ELF-1 (cell line): Measurements from ENCODE around the gene ARHGAP10.

Experiments
- DNase-seq: peaks from one replicate; pipeline ENCODE4 v3.0.0-alpha.2; 2016; ENCODE audit warnings: low read depth, low spot score

Gene ARHGAP10

GRCh38 chr4:148030193-148030873 is 298.4 kb downstream of the ARHGAP10 start:
- no peak for DNase-seq

- DNase-seq = no peak
Observed at GRCh38 chr4:148034813-148035212, 302.9 kb downstream of the ARHGAP10 start.

DNA sequence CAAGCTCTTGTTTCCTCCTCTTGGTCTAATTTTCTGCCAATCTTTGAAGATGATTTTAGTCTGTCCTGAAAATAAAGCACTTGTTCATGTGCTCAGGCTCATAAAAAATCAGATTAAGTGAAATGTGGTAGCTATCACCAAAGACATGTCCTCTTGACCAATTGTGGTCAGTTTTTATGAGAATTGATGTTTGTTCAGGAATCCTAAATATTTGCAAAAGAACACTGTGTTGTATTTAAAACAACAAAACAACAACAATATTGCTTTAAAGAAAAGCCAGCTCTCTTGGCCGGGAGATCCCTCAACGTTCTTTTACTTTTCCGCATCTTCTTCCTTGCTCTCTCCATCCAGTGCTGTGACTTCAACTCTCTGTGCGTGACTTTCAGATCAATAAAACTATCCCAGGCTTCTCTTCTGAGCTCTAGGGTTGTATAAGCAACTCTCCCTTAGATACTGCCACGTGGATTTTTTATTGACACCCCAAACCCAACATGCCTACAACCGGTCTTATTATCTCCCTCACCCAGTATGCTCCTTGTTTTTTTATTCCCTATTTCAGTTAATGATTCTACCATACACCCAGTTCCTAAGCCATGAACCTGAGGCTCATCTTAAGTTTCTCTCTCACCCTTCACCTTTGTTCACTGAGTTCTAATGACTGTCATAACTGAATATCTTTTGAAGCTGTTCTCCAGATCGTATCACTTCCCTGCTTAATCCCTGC is 309.9 kb downstream of the ARHGAP10 start:
- no peak for DNase-seq

- DNase-seq = no peak
Observed at GRCh38 chr4:148044089-148044911, 312.4 kb downstream of the ARHGAP10 start.

GRCh38 chr4:148044912-148045352 is 313.0 kb downstream of the ARHGAP10 start:
- DNase-seq = no peak

DNA sequence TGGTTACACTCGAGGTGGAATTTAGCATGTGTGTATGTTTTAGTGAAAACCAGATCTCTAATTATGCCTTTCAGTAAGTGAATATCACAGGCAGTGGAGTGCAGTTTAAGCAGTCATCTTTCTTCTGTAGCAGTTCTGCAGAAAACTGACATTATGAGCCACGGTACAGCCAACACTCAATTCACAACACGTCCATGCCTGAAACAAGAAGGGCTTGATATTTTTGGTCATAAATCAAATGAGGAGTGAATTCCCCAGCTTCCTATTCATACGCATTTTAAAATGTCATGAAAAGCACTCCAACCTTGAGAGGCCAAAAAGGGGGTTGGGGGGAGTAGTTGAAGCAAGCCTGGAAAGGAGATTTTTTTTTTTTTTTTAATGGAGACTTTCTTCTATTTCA is 316.7 kb downstream of the ARHGAP10 start:
- no peak for DNase-seq

DNA sequence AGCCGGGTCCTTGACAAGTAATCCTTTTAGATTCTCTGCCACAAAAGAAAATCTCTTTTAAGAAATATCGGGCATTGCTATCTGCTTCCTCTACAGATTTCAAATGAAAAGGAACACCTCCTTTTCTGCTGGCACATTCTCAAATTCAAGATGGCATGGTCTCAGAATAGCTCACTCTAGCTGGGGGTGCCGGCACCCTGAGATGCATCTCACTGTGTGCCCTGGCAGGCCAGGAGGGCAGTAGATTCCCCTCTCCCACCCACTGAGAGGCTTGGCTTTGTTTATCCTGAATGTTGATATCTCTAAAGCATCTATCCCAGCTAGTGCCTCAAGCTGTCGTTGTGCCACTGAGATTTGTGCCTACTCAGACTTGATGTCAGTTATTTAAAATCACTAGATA is 319.5 kb downstream of the ARHGAP10 start:
- DNase-seq = no peak

DNA sequence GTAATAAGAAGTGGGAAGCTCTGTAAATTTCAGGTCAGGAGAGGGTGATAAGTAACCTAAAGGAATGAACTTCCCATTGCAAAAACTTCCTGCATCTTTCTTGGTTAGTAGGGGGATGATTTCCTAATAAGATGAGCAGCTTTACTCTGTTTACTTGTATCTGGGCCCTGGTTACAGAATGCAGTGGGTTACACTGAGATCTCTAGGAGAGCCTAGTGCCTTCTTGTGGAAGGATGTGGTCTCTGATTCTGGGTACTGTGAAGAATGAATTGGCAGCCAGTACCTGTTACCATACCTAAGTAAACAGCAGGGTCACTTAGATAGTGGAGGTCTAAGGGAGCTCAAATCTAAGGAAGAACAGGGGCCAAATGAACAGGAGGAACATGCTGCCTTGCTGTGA is 320.6 kb downstream of the ARHGAP10 start:
- DNase-seq = no peak

- no peak for DNase-seq
Observed at GRCh38 chr4:148053298-148054003, 321.6 kb downstream of the ARHGAP10 start.

DNA sequence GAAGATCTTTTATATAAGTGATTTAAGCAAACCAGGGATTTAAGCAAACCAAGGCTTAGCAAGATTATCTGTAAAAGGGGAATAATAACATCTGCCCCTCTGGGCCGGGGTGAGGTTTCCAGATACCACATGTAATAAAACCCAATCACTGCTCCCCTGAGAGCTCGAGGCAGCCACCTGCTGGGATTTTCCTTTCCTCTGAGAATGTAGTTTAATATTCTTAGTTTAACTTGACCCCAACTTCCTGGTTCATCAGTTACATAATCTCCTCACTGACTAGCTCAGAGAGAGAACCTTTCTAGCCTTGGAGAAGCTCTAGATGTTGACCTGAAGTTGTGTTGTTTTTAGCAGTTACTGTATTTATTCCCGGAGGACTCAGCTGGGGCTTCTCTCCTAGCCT is 322.4 kb downstream of the ARHGAP10 start:
- DNase-seq = no peak

DNA sequence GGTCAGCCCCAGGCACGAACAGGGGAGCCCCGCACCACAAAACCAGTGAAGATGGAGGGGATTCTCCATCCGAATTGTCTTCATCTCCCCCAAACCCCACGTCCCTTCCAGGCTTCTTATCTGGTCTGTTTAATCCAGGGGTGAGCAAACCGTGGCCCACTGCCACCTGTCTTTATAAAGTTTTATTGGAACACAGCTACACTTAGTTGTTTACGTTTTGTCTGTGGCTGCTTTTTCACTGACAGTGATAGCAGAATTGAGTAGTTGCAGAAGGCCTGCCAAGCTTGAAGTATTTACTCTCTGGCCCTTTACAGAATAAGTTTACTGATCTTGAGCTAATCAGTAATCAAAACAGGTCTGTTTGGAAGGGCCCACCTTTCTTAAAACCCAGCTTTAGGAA is 324.0 kb downstream of the ARHGAP10 start:
- DNase-seq = no peak

DNA sequence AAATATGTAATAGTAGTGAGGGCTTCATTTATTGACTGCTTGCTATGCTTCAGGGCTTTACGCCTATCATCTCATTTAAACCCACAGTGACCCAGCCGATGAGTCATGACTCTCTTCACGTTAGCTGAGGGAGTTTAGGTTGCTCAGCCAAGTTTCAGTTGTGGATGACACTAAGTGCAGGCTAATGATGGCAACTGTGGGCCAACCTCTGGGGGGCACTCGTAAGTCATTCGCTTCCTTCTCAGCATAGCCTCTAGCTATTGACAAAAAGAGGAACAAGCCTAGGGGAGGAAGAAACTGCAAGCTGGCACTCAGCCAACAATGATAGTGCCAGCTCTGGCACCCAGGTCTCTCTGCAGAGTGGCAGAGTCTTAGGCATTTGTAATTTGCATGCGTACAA is 325.0 kb downstream of the ARHGAP10 start:
- DNase-seq = peak; percentile 34

GRCh38 chr4:148057516-148057915 is 325.6 kb downstream of the ARHGAP10 start:
- no peak for DNase-seq

DNA sequence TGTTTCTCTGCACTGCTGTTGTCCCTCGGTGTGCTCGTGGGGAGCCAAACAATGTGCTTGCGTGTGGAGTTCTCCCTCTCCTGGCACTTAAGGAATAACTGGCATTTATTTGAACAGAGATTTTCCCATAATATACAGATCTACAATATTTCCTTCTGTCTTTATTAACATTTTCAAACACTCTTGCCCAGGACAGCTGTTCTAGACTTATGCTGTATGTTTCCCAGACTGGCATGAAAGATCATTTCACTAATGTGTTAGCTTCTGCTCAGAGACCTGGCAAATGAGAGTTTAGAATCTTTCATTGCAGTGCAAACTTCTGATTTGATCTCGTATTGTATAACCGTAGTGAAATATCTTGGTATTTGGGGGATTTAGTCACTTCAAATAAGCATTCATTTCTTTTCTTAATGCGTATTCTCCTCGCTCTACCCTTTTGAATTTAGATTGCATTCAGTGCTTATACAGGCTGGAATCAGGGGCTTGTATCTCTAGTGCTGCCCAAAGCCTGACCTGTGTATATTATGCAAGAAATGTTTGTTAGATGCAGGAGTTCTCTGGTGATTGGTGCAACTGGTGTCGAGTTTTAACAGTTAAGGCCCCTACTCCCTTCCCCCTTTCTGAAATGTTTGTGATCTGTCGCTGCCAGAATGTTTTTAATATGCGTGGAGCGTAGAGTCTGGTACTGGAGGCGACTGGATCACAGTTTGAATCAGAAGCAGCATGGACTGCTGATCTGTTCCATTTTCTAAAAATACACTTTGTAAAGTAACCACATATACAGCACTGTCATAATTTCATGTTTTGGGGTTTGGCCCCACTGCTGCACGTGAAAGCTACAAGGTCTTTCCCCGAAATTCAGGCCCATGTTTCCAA is 326.3 kb downstream of the ARHGAP10 start:
- no peak for DNase-seq

DNA sequence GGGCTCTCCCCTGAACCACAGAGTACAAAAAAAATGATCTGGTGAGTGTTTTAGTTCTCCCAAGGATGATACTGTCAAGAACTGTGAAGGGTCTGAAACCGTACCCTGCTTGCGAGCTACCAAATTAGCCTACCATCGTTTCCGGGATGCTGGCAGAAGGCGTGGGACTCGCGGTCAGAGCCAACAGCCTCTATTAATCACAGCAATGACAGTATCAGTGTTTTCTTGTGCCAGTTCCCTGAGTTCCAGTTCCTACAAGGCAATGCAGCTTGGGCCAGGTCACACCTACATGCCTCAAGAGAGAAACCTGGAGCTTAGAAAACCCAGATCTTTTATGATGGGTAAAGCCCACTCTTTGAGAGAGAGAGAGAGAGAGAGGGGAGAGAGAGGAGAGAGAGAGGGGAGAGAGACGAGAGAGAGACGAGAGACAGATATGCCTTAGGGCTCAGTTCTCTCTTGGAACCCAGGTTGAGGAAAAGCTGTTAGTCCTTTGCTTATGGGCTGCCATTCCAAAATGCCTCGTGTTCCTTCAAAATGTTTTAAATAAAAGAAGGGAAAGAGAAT is 327.8 kb downstream of the ARHGAP10 start:
- DNase-seq = no peak

GRCh38 chr4:148060264-148061140 is 328.6 kb downstream of the ARHGAP10 start:
- DNase-seq = no peak

DNA sequence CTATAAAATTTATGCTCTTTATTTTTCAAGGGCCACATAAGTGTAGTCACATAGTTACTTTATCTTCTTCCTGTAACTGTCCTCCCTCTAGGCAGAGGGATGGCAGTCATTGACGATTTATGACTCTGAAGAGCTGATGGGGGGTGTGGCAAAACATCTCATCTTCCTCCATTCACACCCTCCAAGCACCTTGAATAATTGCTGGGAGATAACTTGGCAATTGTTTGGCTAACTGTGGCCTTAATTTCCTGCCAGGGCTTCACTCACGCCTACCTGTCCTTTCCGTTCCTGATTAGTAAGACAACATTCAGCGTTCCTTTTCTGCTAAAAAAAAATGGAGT is 329.2 kb downstream of the ARHGAP10 start:
- DNase-seq = peak; percentile 23

DNA sequence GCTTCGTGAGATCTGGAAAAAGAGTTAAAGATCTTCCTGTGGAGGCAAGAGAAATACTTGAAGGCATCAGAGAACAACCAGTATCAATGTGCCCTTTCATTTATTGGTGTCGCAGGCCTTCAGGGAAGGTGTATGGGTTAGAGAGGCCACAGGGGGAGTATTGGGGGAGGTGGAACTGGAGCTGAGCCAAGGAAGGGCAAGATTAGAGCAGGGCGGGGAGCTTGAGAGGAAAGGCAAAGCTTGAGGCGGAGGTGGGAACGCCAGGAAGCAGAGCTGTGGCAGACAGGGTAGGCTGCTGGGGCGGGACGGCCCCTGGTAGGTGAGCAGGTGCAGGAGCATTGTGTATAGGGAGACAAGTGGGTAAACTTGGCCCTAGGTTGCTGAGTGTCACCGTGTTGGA is 329.9 kb downstream of the ARHGAP10 start:
- no peak for DNase-seq

- no peak for DNase-seq
Observed at GRCh38 chr4:148062301-148062950, 330.5 kb downstream of the ARHGAP10 start.
